ENCODE results near the gene RGP1.

RGP1 gene

DNA sequence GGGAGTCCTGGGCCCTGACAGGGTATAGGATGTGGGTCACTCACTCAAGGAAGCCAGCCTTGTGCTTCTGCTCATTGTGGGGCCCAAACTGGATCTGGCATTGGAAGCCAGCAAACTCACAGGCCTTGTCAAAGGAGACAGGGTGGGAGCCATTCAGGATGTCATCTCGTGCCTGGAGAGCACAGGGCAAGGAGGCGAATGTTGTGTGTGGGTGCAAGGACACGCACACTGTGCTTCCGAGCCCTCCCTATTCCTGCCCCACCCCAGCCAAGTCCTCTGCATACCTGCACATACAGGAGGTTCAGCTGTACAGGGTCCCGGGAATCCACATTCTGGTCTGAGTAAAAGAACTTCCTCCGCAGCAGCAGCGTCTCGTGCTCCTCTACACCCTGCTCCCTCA is 25.2 kb upstream of the RGP1 start:
- DNase-seq = no peak

DNA sequence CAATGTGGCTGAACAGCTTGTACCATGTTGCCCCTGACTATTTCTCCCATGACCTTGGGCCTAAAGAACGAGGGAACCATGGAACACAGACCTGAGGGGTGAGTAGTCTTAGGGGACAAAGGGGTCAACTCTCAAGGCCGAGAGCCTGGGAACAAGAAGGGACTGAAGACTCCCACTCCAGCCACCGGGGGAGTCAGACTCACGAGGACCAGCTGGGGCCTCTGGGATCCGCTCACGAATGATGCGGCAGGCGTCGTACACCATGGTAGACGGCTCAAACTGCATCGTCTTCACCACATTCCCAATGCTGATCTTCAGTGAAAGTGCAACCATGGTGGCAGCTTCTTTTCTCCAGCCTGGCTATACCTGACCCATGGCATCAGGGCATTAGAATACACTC is 23.7 kb upstream of the RGP1 start:
- no peak for DNase-seq

DNA sequence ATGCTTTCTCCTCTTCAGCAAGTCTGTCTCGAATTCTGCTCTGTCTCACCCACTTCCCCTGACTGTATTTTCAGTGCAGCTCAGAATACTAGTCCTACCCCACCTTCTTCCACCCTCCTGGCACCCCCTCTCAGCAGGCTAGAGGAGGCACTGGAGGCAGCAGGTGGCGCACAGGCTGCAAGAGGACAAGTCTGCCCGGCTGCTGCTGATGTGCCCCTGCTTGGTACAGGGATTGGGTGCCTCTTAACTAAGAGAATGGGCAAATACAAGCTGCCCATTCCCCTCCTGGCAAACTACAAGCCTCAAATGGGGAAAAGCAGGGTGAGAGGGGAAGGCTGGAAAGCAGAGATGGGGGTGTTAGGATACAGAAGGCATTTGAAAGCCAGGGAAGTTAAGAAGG is 22.2 kb upstream of the RGP1 start:
- DNase-seq = peak; percentile 37

DNA sequence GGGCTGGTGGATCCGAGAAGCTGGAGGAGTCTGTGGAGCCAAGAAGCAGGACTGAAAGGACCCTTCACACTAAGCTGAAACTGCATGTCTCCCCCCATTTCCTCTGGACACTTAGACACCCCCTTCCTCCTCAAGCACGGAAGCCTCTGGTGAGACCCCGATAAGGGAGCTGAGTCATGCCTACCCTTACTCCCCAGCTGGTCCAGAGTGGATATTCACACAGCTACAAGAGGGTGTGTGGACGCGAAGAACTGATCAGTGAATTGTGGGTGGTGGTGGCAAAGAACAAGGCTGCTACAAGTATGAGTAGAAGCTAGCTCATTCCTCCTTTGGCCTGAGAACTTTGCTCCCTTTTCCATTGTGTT is 21.4 kb upstream of the RGP1 start:
- no peak for DNase-seq

DNA sequence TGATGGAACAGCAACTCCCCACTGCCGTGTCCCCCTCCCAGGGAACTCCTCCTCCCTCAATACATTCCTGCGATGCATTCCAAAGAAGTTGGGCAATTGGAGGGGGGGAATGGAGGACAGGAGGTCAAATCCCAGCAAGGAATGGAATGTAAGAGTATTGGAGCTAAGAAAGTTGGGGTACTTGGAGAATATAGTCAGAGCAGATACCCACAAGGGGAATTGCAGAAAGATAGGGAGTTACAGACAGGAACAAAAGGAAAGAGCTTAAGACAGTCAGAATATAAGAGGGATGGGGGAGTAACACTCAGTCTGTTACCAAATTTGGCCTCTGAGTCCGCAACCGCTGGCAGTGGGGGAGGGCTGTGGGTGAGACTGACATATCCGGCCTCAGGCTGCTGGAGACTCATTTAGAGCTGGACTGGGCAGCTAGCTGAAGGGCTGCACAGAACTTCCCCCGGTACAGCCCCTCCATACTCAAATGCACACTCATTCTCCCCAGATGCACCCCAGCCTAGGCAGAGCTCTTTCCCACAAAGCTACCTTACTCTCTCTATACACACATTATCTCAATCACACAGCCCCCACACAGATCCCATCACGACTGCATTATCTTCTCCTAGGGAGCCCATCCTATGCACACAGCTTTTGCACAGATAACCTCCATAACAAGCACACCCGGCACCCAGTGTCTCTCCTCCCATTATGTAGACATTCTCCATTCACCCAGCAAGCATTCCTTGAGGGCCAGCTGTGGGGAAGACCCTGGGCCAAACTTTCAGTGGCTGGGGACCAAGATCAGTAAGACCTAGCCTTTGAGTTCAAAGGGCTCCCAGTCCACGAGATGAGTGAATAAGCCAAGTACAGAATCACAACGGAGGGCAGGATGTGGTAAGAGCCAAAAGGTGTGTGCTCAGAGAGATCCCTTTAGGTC is 20.8 kb upstream of the RGP1 start:
- peak; percentile 52 for DNase-seq

DNA sequence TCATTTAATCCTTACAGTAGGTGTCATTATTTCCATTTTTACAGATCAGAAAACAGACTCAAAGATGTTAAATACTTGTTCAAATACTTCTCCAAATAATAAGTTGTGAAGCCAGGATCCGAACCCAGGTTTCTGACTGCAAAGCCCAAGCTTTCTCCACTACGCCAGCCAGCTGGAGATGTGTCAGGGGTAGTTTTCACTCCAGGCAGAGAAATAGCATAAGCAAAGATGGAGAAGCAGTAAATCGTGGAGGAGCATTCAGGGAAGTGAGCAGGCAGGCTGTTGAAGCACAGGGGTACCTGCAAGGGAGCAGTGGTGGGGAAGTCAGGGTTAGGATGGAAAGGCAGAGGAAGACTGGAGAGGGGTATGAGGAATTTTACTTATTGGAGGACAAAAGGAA is 20.0 kb upstream of the RGP1 start:
- no peak for DNase-seq

DNA sequence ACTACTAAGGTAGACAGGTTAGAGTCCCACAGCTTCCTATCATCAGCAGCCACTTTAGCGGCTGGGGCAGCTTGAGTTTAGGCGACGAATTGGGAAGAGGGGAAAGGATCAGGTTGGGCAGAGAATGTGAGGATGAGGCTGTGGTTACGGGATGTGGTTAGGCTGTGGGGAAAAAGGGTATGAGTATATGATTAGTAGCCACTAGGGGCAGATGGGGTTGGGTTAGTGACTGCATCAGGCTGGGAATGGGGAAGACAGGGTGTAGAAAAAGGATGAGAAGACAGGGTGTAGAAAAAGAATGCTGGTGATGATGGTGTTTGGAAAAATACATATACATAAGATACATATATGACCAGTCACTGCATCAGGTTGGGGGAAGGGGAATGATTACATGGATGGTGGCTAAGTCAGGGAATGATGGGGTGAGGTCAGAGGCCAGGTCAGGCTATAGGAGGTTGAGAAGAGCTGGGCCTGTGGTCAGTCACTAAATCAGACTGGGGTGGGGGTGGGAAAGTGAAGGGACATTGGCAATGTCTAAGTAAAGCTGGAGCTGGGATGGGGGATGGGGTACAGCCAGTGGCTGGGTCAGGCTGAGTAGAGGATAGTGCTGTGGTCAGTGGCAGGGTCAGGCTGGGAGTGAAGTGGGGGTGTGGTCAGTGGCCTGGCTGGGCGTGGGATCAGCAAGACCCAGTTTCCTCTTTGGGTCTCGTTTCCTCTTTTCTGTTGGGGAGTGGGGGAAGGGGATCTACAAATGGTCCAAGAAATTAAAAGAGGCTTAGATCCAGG is 19.2 kb upstream of the RGP1 start:
- DNase-seq = peak; percentile 53

DNA sequence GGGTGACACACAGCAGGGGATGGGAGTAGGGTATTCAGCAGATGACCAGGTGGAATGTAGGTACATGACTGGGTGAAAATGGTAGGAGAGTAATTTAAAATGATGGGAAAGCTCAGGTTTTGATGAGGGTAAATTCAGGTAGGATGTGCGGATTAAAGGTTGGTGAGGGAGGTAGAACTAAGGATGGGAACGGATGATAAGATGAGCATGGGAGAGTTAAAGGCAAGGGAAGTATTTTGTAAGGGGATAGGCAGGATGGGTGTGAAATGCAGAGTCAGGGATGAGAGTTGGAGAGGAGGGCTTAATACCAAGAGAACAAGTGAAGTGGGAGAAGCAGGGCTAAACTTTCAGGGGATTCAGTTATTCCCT is 18.6 kb upstream of the RGP1 start:
- DNase-seq = no peak

DNA sequence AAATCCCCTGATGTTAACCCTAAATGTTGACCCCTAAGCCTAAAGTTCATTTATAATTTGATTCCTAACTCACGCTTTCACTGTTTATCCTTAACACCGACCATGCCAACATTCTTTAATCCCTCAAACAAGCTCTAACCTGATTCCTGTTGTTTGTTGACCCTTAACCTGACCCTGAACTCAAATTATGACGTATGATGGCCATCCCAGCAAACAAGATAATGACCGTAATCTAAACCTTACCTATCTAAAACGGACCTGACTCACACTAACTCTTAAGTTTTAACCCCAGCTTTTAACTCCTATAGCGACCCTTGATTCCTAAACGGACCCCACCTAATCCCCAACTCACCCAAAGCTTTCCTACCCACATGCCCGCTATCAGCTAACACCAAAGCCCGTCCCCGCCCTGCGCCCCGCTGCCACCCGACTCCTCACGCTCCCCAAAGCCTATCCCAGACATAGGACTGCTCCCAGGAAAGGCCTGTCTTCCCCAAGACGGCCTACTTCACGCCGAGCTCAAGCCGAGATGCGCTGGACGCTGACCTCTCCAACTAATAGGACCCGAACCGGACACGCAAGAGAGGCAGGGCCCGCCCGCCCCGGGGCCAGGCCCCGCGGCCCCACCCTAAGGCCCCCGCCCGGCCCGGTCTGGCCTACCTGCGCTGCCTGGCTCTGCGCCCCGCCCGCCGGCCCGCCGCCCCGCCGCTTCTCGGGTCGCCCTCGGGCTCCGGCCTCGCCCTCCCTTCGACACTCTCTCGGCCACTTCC is 17.5 kb upstream of the RGP1 start:
- DNase-seq = peak; percentile 10

DNA sequence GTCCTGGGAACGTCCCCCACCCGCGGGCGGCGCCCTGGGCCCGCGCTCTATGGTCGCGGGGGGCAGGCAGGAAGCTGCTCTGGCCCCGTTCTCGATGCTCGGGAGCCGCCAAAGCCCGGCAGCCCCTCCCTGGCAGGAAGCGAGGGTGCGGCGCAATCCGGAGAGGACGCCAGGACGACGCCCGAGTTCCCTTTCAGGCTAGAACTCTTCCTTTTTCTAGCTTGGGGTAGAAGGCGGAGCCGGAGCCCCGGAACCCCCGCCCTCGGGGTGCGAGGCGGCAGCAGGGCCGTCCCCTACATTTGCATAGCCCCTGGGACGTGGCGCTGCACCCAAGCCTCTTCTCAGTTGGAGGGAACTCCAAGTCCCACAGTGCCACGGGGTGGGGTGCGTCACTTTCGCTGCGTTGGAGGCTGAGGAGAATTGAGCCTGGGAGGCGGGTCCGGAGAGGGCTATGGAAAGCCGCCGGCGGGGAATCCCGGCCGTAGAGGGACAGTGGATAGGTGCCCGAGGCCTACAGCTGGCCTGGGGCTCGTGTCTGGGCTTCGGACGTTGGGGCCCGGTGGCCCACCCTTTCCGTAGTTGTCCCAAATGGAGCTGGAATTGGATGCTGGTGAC is 16.8 kb upstream of the RGP1 start, which contains the start of the genes CREB3 and TLN1:
TSS of gene CREB3 (plus strand) at position 482 of the 615 bp plus-strand sequence. CDS start at position 589, 107 bp downstream.
TSS of gene TLN1 (minus strand) at position 11 of the 615 bp plus-strand sequence. CDS start 6,501 bp downstream, outside the sequence.
- DNase-seq = peak; percentile 98

DNA sequence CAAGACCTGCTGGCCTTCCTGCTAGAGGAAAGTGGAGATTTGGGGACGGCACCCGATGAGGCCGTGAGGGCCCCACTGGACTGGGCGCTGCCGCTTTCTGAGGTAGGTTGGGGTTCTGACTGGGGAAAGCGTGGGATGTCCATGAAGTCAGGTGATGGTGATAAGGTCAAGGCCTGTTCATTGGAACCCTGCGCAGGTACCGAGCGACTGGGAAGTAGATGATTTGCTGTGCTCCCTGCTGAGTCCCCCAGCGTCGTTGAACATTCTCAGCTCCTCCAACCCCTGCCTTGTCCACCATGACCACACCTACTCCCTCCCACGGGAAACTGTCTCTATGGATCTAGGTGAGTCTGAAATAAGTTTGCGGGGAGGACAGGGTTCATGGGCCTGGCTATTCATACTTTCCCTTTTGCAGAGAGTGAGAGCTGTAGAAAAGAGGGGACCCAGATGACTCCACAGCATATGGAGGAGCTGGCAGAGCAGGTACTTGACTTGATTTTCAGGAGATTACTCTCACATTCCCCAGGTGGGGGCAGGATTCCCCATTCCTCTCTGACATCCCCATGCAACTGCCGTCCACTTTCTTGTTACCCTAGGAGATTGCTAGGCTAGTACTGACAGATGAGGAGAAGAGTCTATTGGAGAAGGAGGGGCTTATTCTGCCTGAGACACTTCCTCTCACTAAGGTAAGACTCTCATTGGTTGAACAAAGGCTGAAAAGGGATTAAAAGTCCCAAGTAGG is 16.1 kb upstream of the RGP1 start:
- DNase-seq = peak; percentile 39

DNA sequence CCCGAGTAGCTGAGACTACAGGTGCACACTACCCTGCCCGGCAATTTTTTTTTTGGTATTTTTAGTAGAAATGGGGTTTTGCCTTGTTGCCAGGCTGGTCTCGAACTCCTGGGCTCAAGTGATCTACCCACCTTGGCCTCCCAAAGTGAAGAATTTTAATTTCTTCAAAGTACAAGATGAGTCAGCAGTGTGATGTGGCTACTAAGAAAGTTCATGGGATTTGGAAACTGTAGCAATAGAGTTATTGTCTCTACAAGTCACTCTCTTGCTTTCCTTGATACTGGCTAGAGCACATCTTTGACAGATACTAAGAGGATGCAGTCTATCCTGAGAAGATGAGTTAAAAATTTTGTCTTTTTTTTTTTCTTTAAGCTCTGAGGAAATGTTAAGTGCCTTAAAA is 15.0 kb upstream of the RGP1 start:
- DNase-seq = no peak

DNA sequence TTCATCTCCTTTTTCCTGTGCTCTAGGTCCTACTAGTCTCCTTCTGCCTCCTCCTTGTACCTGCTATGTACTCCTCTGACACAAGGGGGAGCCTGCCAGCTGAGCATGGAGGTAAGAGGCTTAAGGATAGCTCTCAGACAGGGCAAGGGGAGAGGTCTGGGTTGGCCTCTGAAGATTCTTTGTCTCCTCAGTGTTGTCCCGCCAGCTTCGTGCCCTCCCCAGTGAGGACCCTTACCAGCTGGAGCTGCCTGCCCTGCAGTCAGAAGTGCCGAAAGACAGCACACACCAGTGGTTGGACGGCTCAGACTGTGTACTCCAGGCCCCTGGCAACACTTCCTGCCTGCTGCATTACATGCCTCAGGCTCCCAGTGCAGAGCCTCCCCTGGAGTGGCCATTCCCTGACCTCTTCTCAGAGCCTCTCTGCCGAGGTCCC is 12.9 kb upstream of the RGP1 start:
- peak; percentile 83 for DNase-seq

DNA sequence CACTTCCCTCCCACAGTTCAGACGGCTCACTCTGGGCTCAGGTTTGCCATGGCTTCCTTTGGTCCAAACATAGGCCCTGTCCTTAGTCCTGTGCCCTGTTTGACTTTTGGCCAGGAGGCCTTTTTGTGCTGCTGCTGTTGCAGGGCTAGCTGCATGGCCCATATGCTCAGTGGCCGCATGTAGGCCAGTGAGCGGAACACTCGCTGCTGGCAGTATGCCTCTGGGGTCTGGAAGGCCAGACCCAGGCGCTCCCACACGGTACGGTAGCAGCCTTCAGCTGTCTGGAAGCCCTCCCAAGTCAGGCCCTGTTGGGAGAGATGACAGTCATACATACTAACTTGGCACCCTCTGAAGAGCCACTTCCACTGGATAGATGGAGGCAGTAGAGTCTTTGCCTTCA is 11.9 kb upstream of the RGP1 start:
- DNase-seq = no peak

DNA sequence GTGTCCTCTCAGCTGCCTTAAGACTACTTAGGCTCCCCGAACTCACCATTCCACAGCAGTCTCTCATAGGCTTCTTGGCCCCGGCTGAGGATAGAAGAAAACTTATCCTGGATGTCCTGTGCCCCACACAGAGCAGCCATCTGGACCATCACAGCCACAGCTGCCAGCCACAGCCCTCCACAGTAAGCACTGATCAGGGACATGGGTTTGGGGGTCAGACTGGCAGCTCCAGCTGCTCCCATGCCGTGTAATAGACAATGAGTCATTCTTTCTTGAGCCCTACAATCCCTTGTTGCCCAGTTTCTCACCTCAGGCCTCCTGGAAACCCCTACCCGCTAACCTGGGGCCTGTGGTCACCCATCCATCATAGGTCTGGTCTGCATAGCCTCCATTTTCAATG is 10.9 kb upstream of the RGP1 start:
- no peak for DNase-seq

DNA sequence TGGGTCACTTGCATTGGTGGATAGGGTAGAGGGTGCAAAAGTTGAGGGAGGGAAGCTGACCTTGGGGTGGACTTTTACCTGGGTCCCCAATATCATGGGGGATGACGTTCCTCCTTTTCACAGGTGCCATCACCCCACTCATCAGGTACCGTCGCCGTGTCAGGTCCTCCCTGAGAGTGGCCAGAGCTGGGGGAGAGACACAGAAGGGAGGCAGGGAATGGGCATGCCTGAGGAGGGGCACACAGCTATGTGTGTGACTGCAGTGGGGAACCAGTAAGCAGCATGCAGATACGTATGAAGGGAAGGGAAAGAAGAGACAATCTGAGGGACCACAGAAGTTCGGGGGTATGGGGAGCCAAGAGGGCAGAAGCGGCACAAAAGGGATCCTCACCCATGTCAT is 10.2 kb upstream of the RGP1 start:
- DNase-seq = no peak

DNA sequence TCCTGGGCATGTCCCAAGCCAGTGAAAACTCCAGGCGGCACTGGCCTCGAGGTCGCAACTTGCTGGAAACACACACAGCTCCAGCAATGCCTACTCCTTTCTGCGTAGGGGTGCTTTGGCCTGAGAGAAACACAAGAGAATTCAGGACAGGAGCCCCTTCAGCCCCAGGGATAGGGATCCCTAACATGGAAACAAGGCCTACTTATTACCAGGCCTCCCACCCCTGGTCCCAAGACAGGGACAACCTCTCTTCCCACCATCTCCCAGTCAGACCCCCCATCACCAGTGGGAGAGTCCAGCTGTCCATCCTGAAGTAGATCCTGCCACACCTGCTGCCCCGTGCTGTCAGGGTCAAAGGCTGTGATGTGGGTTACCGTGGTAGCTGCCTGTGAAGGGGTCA is 8.8 kb upstream of the RGP1 start:
- no peak for DNase-seq

DNA sequence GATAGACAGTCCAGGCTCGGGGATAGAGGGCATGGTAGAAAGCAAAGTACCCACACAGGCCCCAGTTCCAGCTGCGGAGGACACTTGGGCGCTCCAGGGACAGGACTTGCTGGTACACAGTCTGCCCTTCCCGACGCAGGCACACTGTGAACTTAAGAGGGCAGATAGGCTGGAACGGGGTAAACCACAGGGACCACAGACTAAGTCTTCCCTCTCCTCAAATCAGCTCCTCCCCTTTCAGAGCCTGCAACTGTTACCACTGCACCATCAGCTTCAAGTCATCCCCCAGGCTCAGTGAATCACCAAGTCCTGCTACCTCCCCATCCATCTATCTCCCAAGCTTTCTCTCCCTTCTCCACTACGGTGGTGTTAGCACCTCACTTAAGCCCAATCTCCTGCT is 7.3 kb upstream of the RGP1 start:
- DNase-seq = peak; percentile 18

DNA sequence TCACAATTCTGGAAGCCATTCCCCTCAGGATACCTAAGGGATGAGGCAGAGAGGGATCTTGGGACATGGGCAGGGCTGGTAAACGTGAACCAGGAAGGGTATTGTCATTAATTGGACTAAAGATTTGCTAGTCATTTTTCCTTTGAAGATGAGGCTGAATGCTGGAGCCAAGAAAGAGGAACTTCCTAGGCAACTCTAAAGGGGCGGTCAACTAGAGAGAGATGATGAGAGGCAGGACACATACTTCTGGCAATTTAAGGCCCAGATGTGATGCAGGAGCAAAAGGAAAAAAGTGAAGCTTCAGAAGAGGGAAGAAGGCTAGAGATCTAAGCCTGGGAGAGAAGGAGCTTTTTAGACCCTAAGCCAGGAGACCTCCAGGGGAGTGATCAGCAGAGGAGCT is 5.6 kb upstream of the RGP1 start:
- DNase-seq = no peak

DNA sequence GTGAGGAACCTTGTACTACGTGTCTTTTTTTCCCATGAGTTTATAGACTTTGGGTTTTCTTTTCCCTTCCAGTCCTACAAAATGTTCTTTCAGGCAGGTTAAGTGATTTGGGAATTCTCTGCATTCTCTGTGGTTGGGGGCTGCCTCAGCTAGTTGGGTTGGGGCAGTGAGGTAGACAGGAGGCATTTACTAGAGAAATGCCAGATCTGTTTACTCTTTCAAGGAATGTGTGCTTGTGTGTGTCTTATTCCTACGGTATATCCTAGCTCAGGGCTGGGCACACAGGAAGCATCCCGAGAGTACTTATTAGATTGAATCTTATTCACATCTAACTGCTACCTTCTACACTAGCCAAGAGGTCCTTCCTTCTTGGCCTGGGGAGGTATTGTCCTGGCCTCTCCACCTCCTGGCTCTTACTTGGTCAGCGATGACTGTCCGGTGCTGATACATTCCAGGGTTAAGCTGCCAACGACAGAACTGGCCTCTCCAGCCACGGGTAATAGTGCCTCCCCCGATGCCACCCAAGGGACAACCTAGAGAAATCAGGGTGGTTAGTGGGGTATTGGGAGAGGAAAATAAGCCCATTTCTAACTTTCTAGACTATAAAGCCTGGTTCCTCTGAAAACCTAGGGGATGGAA is 5.1 kb upstream of the RGP1 start:
- DNase-seq = no peak

DNA sequence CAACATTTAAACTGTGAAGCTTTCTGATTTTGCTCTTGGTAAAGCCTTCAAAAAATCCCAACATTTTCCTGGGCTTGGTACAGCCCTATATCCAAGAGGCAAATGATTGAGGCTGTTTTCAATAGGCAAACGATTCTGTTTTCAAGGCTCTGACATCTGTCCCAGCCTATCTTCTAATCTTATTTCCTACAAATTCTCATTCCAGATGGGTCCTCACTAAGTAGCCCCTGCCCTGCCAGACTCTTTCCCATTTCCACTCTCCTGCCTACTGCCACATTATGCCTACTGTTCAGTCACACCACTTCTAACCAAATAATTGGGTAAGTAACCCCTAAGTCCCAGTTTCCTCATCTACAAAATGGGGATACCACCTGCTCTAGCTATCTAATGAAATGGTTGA is 3.5 kb upstream of the RGP1 start:
- no peak for DNase-seq

DNA sequence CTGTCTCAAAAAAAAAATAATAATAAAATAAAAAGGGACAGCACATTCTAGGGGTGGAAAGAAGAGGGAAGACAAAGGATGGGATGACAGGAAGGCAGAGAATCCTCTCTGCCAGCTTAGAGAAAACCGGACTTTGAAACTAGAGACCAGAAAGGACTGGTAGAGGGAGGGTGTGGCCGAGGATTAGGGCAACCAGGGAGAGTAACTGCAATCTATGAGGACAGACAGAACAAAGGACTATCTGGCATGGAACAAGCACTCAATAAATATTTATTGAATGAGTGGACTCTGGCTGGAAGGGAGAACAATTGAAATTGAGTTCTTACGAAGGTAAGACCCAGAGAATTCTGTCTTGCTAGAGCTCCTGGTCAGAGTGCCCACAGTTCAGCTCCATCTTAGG is 2.5 kb upstream of the RGP1 start:
- DNase-seq = no peak
